ENCODE results near the gene DCUN1D1.

Gene DCUN1D1

GRCh38 chr3:182908471-182908870, 71.9 kb downstream of the DCUN1D1 start:
- TF ChIP-seq GATA2 (IDR thresholded peaks at IDR 0.05; ENCODE audit: low read depth, low read length) (no peak), GATA3 (IDR thresholded peaks at IDR 0.05; ENCODE audit: low read depth, low read length) (no peak)

- TF ChIP-seq GATA2 (IDR thresholded peaks at IDR 0.05; ENCODE audit: low read depth, low read length) (no peak), GATA3 (IDR thresholded peaks at IDR 0.05; ENCODE audit: low read depth, low read length) (no peak)
Measured at GRCh38 chr3:182906036-182906435, 74.3 kb downstream of the DCUN1D1 start.

GRCh38 chr3:182905623-182906022, 74.7 kb downstream of the DCUN1D1 start:
- TF ChIP-seq GATA2 (IDR thresholded peaks at IDR 0.05; ENCODE audit: low read depth, low read length): no peak
- TF ChIP-seq GATA3 (IDR thresholded peaks at IDR 0.05; ENCODE audit: low read depth, low read length): no peak

GRCh38 chr3:182904164-182904563, 76.2 kb downstream of the DCUN1D1 start:
- TF ChIP-seq GATA3 (IDR thresholded peaks at IDR 0.05; ENCODE audit: low read depth, low read length) (no peak), GATA2 (IDR thresholded peaks at IDR 0.05; ENCODE audit: low read depth, low read length) (no peak)

- no peak for TF ChIP-seq GATA2 (IDR thresholded peaks at IDR 0.05; ENCODE audit: low read depth, low read length)
Measured at GRCh38 chr3:182902236-182902635, 78.1 kb downstream of the DCUN1D1 start.

- TF ChIP-seq GATA2 (IDR thresholded peaks at IDR 0.05; ENCODE audit: low read depth, low read length) (no peak), GATA3 (IDR thresholded peaks at IDR 0.05; ENCODE audit: low read depth, low read length) (no peak)
Measured at GRCh38 chr3:182896553-182896952, 83.8 kb downstream of the DCUN1D1 start.

GRCh38 chr3:182895513-182896112, 84.7 kb downstream of the DCUN1D1 start:
- TF ChIP-seq GATA2 (IDR thresholded peaks at IDR 0.05; ENCODE audit: low read depth, low read length): no peak
- no peak for TF ChIP-seq GATA3 (IDR thresholded peaks at IDR 0.05; ENCODE audit: low read depth, low read length)

- TF ChIP-seq GATA3 (IDR thresholded peaks at IDR 0.05; ENCODE audit: low read depth, low read length) (no peak), GATA2 (IDR thresholded peaks at IDR 0.05; ENCODE audit: low read depth, low read length) (no peak)
Measured at GRCh38 chr3:182892226-182892625, 88.1 kb downstream of the DCUN1D1 start.

- TF ChIP-seq GATA3 (IDR thresholded peaks at IDR 0.05; ENCODE audit: low read depth, low read length): no peak
- no peak for TF ChIP-seq GATA2 (IDR thresholded peaks at IDR 0.05; ENCODE audit: low read depth, low read length)
Measured at GRCh38 chr3:182891364-182891763, 89.0 kb downstream of the DCUN1D1 start.

- TF ChIP-seq GATA2 (IDR thresholded peaks at IDR 0.05; ENCODE audit: low read depth, low read length) (no peak), GATA3 (IDR thresholded peaks at IDR 0.05; ENCODE audit: low read depth, low read length) (no peak)
Measured at GRCh38 chr3:182889948-182890629, 90.2 kb downstream of the DCUN1D1 start.

Measured in SH-SY5Y (cell line).